Ovary (tissue), 9 donors: ENCODE measurements around the gene MEGF6. TPM values are rescaled to one million over a fixed set of nuclear protein-coding genes. Genes with fewer than 3 reads are reported as not detected.

Experiments used
- DNase-seq, 5 donors: peaks; one replicate each; pipeline ENCODE4 v3.0.0-alpha.2; 2019 to 2020
- H3K27ac ChIP-seq, 2 donors: fragments of 200-600 bp; one replicate each; pipeline versions ENCODE4 v1.5.1 to v1.8.0; 2019 to 2022
- H3K27me3 ChIP-seq: fragments of 200-600 bp; one replicate; pipeline ENCODE4 v1.8.0; 2022
- H3K36me3 ChIP-seq: fragments of 200-600 bp; sonication (generic); one replicate; pipeline ENCODE4 v1.5.1; 2019
- H3K4me1 ChIP-seq: one replicate; pipeline ENCODE4 v1.8.1; 2013; ENCODE audit warnings: mild to moderate bottlenecking, moderate library complexity; ENCODE audit not compliant: insufficient read depth
- H3K4me3 ChIP-seq: fragments of 200-600 bp; sonication (generic); one replicate; pipeline ENCODE4 v1.5.1; 2017
- H3K9me3 ChIP-seq, 2 donors: fragments of 200-600 bp in 1 of 2; sonication (generic) in 1 of 2; one replicate each; pipeline versions ENCODE4 v1.5.1 to v1.8.1; 2013 to 2019; ENCODE audit warnings: mild to moderate bottlenecking in 1 of 2, moderate library complexity in 1 of 2
- CTCF ChIP-seq, 3 donors: fragments of 450-650 bp in 2 of 3; fragments of 200-600 bp in 1 of 3; IDR thresholded peaks; one replicate each; pipeline versions ENCODE4 v1.5.1 to v1.8.0; 2016 to 2022; ENCODE audit warnings: antibody characterized with exemption in 3 of 3, mild to moderate bottlenecking in 1 of 3
- EP300 ChIP-seq: sonication (generic); formaldehyde crosslinking; IDR thresholded peaks from one replicate; pipeline ENCODE4 v1.6.1; 2017; ENCODE audit warnings: antibody characterized with exemption
- POLR2A ChIP-seq: fragments of 450-650 bp; IDR thresholded peaks from one replicate; pipeline ENCODE4 v1.6.1; 2017; ENCODE audit warnings: antibody characterized with exemption, mild to moderate bottlenecking, moderate library complexity
- WGBS, 3 donors: extraction: QIAGEN DNeasy Blood & Tissue Kit in 1 of 3; methylation state at CpG; one replicate each; pipeline versions ENCODE4 v1.1.5 to v1.1.7; 2013 to 2017; 5-methylcytosine and 5-hydroxymethylcytosine counted together
- intact Hi-C, 4 donors: fragments of 100-400 bp; cut with DNase I; formaldehyde crosslinking; loops; one replicate each; pipeline versions ENCODE4 v1.11.0 to v1.15.1; 2022 to 2023
- polyA plus RNA-seq, 2 donors: library from polyadenylated mRNA; stranded (reverse); fragments of 200-250 nt in 1 of 2; fragments of 350-450 nt in 1 of 2; fragmentation: Illumina TruSeq in 1 of 2; extraction: RNeasy Lipid Tissue Mini Kit (QIAGEN cat#74804) in 1 of 2; gene quantifications; one replicate each; pipeline ENCODE4 v1.2.3, GENCODE V29; 2013 to 2014
- total RNA-seq, 7 donors: library from RNA; depleted of rRNA in 2 of 7; stranded (reverse); fragments of >200 nt in 2 of 7; fragmentation: NEBNext Ultra II Directional in 3 of 7; extraction: Animal tissue kit (Norgen Biotek cat#: 25700) in 3 of 7; gene quantifications; one replicate each; pipeline versions ENCODE4 v1.1.0 to v1.2.4, GENCODE V29; 2016 to 2023
- donor health status: DM: no; HTN: no; CAD: no; lungs with moderate emphysema.
- donor health status: DM: no; HTN: no; CAD: no.
- donor health status: Bipolar disorder and iron deficiency.
- donor health status: DM: yes; HTN: yes; CAD: no.
- donor health status: DM: no; HTN: no; CAD: no.
- donor health status: DM: yes; HTN: yes; CAD: no.

MEGF6 gene
- total and polyA plus RNA-seq, 9 donors, result 0.10 to 117 (median 12.5) TPM

DNA sequence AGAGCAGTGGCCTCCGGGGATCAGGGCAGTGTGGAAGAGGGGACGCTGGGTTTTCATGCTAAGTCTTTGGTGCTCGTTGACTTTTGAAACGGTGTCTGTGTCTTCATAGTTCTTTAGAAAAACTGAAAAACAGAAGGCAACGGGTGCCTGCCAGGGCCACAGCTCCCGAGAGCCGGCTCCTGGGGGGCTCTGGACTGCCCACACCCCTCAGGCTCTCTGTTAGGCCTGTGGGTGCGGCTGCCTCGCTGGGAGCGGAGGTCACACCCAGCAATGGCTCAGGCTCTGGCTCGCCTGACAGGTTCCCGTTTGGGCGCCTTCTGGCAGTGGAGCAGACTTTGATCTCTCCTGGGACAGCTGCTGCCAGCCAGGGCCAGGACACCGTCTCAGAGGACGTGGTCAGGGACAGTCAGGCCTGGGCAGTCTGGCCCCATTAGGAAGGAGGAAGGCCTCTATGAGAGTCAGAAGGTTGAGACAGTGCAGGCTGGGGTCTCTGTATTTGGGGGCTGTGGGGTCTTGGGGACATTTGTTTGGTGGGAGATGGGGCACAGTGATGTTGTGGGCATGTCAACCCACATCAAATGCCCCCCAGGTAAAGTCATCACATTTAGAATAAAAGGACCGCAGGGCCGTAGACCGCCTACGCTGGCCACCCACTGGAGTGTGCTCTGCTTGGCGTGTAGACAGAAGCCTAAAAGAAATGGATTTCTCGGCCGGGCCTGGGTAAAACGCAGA lies 151.2 kb downstream of the MEGF6 start:
- H3K4me3 ChIP-seq, result no peak overlapping the region
- no peaks in the 10 kb centered on the region for H3K9me3 ChIP-seq
- intact Hi-C loops, result loop anchor here in 2 of 4 donors (10.0 kb wide), 2 partner anchors 255 to 265 kb away; no protein-coding TSS in a partner anchor
- DNase-seq, result peak in 1 of 5 donors; percentile 13
- WGBS, 3 donors, result 55 to 75% (median 61%) methylated on average over 23 of the region's 23 CpGs
- H3K27ac ChIP-seq, result peak overlapping the region in 1 of 2 donors; percentile 25
- TF ChIP-seq CTCF (IDR thresholded peaks at IDR 0.05) (no peak), EP300 (no peak), POLR2A (no peak)
- H3K4me1 ChIP-seq, result peaks cover 8% of the 10 kb centered on the region
- no peaks in the 10 kb centered on the region for H3K36me3 ChIP-seq
- no peaks in the 10 kb centered on the region for H3K27me3 ChIP-seq

DNA sequence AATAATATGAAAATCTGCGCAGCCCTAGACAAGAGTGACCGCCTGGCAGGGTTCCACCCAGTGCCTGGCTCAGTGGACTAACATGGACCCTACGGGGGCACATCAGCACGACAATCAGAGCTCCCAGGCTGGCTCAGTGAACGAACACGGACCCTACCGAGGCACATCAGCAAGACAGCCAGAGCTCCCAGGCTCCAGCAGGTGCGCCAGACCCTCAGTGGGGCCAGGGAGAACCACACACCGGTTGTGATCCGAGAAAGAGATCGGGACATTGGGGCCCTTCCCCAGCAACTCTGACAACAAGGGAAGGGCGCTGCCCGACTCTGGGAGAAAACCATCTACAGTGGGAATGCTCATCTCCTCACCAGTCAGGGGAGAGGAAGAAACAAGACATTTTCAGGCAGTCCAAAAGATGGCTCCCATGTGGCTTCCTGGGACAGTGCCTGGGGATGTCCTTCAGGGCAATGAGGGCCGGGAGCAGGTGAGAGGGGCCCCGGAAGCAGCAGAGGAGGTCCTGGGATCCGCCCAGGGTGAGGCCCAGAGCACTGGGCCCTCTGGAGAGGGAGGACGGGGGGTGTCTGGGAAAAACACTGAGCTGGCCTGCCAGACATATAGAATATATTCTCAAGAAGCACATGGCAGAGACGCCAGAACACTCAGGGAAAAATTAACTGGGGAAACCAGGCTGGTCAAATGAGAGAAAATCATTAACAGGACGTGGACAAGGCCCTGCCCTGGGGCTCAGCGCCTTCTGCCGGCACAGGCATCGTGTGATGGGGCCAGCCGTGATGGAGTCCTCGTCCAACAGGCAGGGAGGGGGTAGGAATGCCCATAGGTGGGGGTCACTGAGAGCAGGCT lies 152.0 kb downstream of the MEGF6 start:
- no peak for TF ChIP-seq CTCF (IDR thresholded peaks at IDR 0.05)
- TF ChIP-seq EP300, result no peak
- TF ChIP-seq POLR2A, result no peak
- no peaks in the 10 kb centered on the region for H3K36me3 ChIP-seq
- peak in 1 of 5 donors; percentile 17 for DNase-seq
- no peaks in the 10 kb centered on the region for H3K9me3 ChIP-seq
- intact Hi-C loops, result loop anchor here in 1 of 4 donors (10.0 kb wide), 1 partner anchor 266 kb away; no protein-coding TSS in a partner anchor
- H3K4me3 ChIP-seq, result no peak overlapping the region
- H3K27ac ChIP-seq, result peak overlapping the region in 1 of 2 donors; percentile 25
- WGBS, 3 donors, result 93 to 94% (median 94%) methylated on average over 24 of the region's 24 CpGs
- peaks cover 8% of the 10 kb centered on the region for H3K4me1 ChIP-seq
- H3K27me3 ChIP-seq, result no peaks in the 10 kb centered on the region

GRCh38 chr1:3457910-3458883 lies 153.1 kb downstream of the MEGF6 start:
- no peaks in the 10 kb centered on the region for H3K27me3 ChIP-seq
- intact Hi-C loops, result loop anchor here in 1 of 4 donors (10.0 kb wide), 1 partner anchor 267 kb away; no protein-coding TSS in a partner anchor
- no peaks in the 10 kb centered on the region for H3K9me3 ChIP-seq
- peak in 1 of 5 donors; percentile 9 for DNase-seq
- no peak for TF ChIP-seq POLR2A
- TF ChIP-seq CTCF (IDR thresholded peaks at IDR 0.05), result no peak
- TF ChIP-seq EP300, result no peak
- H3K27ac ChIP-seq, result no peak overlapping the region
- H3K4me1 ChIP-seq, result peaks cover 11% of the 10 kb centered on the region
- no peak overlapping the region for H3K4me3 ChIP-seq
- no peaks in the 10 kb centered on the region for H3K36me3 ChIP-seq
- WGBS, 3 donors, result 75 to 83% (median 79%) methylated on average over 18 of the region's 18 CpGs
